HepG2 (cell line): Measurements from ENCODE around the gene DNMBP. TPM values are rescaled to one million over a fixed set of nuclear protein-coding genes. Genes with fewer than 3 reads are reported as not detected.
A peak's percentile ranks its signal among the peaks of the same experiment; 100 is the strongest.

Experiments used
- ATAC-seq: fragments of 200-7000 bp; cut with Tn5 transposase; 3 replicates; pipeline ENCODE4 v1.9.1; 2020; ENCODE audit warnings: mild to moderate bottlenecking, moderate library complexity
- BruUV-seq: library from RNA; stranded (reverse); fragments of 400-500 nt; replicated peaks from 2 replicates; lab custom pipeline; 2021; lab: Mats Ljungman, UMichigan
- CTCF ChIA-PET: fragments of 300-600 bp; formaldehyde crosslinking; extraction: SDS; loops from one replicate; lab custom pipeline; 2021; ENCODE audit warnings: low total read pairs, inconsistent platforms, low intra/inter-chr PET ratio; lab: Yijun Ruan, JAX
- POLR2A ChIA-PET: fragments of 350-600 bp; sonication (Branson Sonifier 250); formaldehyde crosslinking; loops from one replicate; lab custom pipeline; 2020; ENCODE audit warnings: antibody characterized with exemption, inconsistent platforms; lab: Yijun Ruan, JAX
- DNase-seq: peaks from one replicate; pipeline ENCODE4 v3.0.0-alpha.2; 2015; ENCODE audit warnings: low spot score
- FAIRE-seq: peaks from 3 replicates; lab custom pipeline; 2011; peaks lifted over from hg19 to GRCh38; lab: Jason Lieb, UNC
- H2AFZ ChIP-seq: one replicate; pipeline ENCODE4 v1.6.1; 2011; ENCODE audit warnings: low read length, inconsistent platforms
- H3K27ac ChIP-seq: fragments of 300-600 bp; 3 replicates; pipeline ENCODE4 v1.8.0; 2011; ENCODE audit warnings: mixed run types, mild to moderate bottlenecking, mixed read lengths, low read length, inconsistent platforms; ENCODE audit not compliant: insufficient read depth; ENCODE audit errors: extremely low read length
- H3K27me3 ChIP-seq, 2 experiments: fragments of 200-600 bp in 1 of 2; 2 replicates in 1 of 2; 3 replicates in 1 of 2; pipeline versions ENCODE4 v1.6.0 to v1.8.0; 2011; ENCODE audit warnings: low read length in 2 of 2, mild to moderate bottlenecking in 2 of 2, moderate library complexity in 2 of 2, inconsistent platforms in 1 of 2; ENCODE audit not compliant: insufficient read depth in 2 of 2, control insufficient read depth in 1 of 2
- H3K36me3 ChIP-seq, 2 experiments: fragments of 200-600 bp in 1 of 2; replicated peaks in 1 of 2; 2 replicates in 1 of 2; 3 replicates in 1 of 2; pipeline versions ENCODE4 v1.5.1 to v1.8.0; 2011; ENCODE audit warnings: low read length in 2 of 2, inconsistent platforms in 1 of 2; ENCODE audit not compliant: insufficient read depth in 2 of 2, control insufficient read depth in 1 of 2
- H3K4me1 ChIP-seq: 2 replicates; pipeline ENCODE4 v1.5.1; 2012; ENCODE audit warnings: low read length, inconsistent platforms; ENCODE audit not compliant: insufficient read depth
- H3K4me2 ChIP-seq: 2 replicates; pipeline ENCODE4 v1.6.0; 2011; ENCODE audit warnings: low read depth, low read length, inconsistent platforms
- H3K4me3 ChIP-seq, 3 experiments: fragments of 200-600 bp in 1 of 3; sonication (generic), shearing (Covaris generic) in 1 of 3; replicated peaks in 1 of 3; 2 replicates each; pipeline ENCODE4 v1.5.1; 2011 to 2016; ENCODE audit warnings: low read length in 3 of 3, inconsistent platforms in 2 of 3, low read depth in 2 of 3, mild to moderate bottlenecking in 2 of 3, control low read depth in 1 of 3, mixed read lengths in 1 of 3; ENCODE audit not compliant: insufficient read depth in 1 of 3
- H3K79me2 ChIP-seq: one replicate; pipeline ENCODE4 v1.6.1; 2011; ENCODE audit warnings: low read length, inconsistent platforms; ENCODE audit not compliant: insufficient read depth
- H3K9ac ChIP-seq: 2 replicates; pipeline ENCODE4 v1.6.0; 2011; ENCODE audit warnings: mild to moderate bottlenecking, low read depth, low read length, inconsistent platforms; ENCODE audit not compliant: insufficient read depth
- H3K9me3 ChIP-seq: 2 replicates; pipeline ENCODE4 v1.5.1; 2012; ENCODE audit warnings: mild to moderate bottlenecking, low read length
- H4K20me1 ChIP-seq: 2 replicates; pipeline ENCODE4 v1.6.0; 2011; ENCODE audit warnings: inconsistent platforms, mild to moderate bottlenecking, low read length, moderate library complexity; ENCODE audit not compliant: insufficient read depth
- DNMT1 ChIP-seq: sonication (generic); formaldehyde crosslinking; IDR thresholded peaks from 2 replicates; pipeline ENCODE4 v1.5.1; 2020; ENCODE audit warnings: mild to moderate bottlenecking, missing genetic modification reagents
- REPIN1 ChIP-seq: sonication (generic); formaldehyde crosslinking; IDR thresholded peaks from 2 replicates; pipeline ENCODE4 v1.8.0; 2022; ENCODE audit warnings: missing genetic modification reagents, low read depth, mild to moderate bottlenecking, borderline replicate concordance
- SALL1 ChIP-seq: sonication (generic); formaldehyde crosslinking; IDR thresholded peaks from 2 replicates; pipeline ENCODE4 v1.8.0; 2022; ENCODE audit warnings: mild to moderate bottlenecking, missing genetic modification reagents
- SOX13 ChIP-seq, 3 experiments: fragments of 450-650 bp in 1 of 3; sonication (generic) in 1 of 3; formaldehyde crosslinking in 1 of 3; IDR thresholded peaks in 2 of 3; conservative IDR thresholded peaks in 1 of 3; 2 replicates each; pipeline versions ENCODE4 v1.5.0 to v1.6.1; 2016 to 2020; ENCODE audit warnings: antibody characterized with exemption in 1 of 3, mild to moderate bottlenecking in 1 of 3, missing compliant biosample characterization in 1 of 3, missing genetic modification reagents in 1 of 3, moderate library complexity in 1 of 3
- TBP ChIP-seq: sonication (generic); formaldehyde crosslinking; IDR thresholded peaks from 2 replicates; pipeline ENCODE4 v1.5.0; 2020; ENCODE audit warnings: missing genetic modification reagents
- TGIF2 ChIP-seq: IDR thresholded peaks from 2 replicates; pipeline ENCODE4 v1.6.1; 2016; ENCODE audit warnings: control low read depth, missing compliant biosample characterization
- TOE1 ChIP-seq: sonication (generic); formaldehyde crosslinking; IDR thresholded peaks from 2 replicates; pipeline ENCODE4 v1.4.0; 2020; ENCODE audit warnings: mild to moderate bottlenecking, missing genetic modification reagents
- YY1 ChIP-seq: IDR thresholded peaks from 2 replicates; pipeline ENCODE4 v1.6.1; 2011; ENCODE audit warnings: low read length, low read depth, moderate library complexity, mild to moderate bottlenecking; ENCODE audit not compliant: insufficient read depth, insufficient replicate concordance
- ZBTB42 ChIP-seq: sonication (generic); formaldehyde crosslinking; IDR thresholded peaks from 2 replicates; pipeline ENCODE4 v1.5.0; 2020; ENCODE audit warnings: mild to moderate bottlenecking, missing genetic modification reagents
- ZFX ChIP-seq: sonication (generic); formaldehyde crosslinking; IDR thresholded peaks from 2 replicates; pipeline ENCODE4 v1.4.0; 2020; ENCODE audit warnings: mild to moderate bottlenecking, low read depth, missing genetic modification reagents, moderate library complexity
- ZNF12 ChIP-seq: sonication (generic); formaldehyde crosslinking; IDR thresholded peaks from 2 replicates; pipeline ENCODE4 v1.5.0; 2020; ENCODE audit warnings: missing genetic modification reagents
- ZNF446 ChIP-seq: sonication (generic); formaldehyde crosslinking; IDR thresholded peaks from 2 replicates; pipeline ENCODE4 v1.5.0; 2020; ENCODE audit warnings: mild to moderate bottlenecking, missing genetic modification reagents
- ZNF510 ChIP-seq: sonication (generic); formaldehyde crosslinking; IDR thresholded peaks from 2 replicates; pipeline ENCODE4 v1.4.0; 2020; ENCODE audit warnings: low read depth, mild to moderate bottlenecking, missing genetic modification reagents
- ZNF589 ChIP-seq: sonication (generic); formaldehyde crosslinking; conservative IDR thresholded peaks from 2 replicates; pipeline ENCODE4 v1.8.0; 2022; ENCODE audit warnings: mild to moderate bottlenecking, moderate library complexity, missing genetic modification reagents
- ZNF598 ChIP-seq: sonication (generic); formaldehyde crosslinking; IDR thresholded peaks from 2 replicates; pipeline ENCODE4 v1.5.1; 2020; ENCODE audit warnings: mild to moderate bottlenecking, missing genetic modification reagents, borderline replicate concordance
- ZNF660 ChIP-seq: sonication (generic); formaldehyde crosslinking; IDR thresholded peaks from 2 replicates; pipeline ENCODE4 v1.5.1; 2020; ENCODE audit warnings: mild to moderate bottlenecking, low read depth, missing genetic modification reagents, borderline replicate concordance
- WGBS: methylation state at CpG from one replicate; pipeline ENCODE4 v1.1.6; 2017; ENCODE audit warnings: low lambda C conversion rate; 5-methylcytosine and 5-hydroxymethylcytosine counted together
- in situ Hi-C: cut with HindIII; loops from 2 replicates; pipeline ENCODE4 v1.10.0; 2017; ENCODE audit warnings: low pct_unique_long_range_greater_than_20kb; ENCODE audit not compliant: extremely low pct_ligation_motif_present
- intact Hi-C: fragments of 100-400 bp; cut with micrococcal nuclease; formaldehyde crosslinking; loops from one replicate; pipeline ENCODE4 v1.10.0; 2022; ENCODE audit not compliant: unreplicated experiment
- polyA plus RNA-seq, 8 experiments: library from polyadenylated mRNA; depleted of rRNA in 3 of 8; stranded (reverse) in 7 of 8; unstranded in 1 of 8; fragments of >200 nt; fragmentation: Illumina TruSeq in 4 of 8; extraction: Trizol in 4 of 8; gene quantifications; 2 replicates each; pipeline versions ENCODE4 v1.2.1 to v1.2.3, GENCODE V29; 2011 to 2016; ENCODE audit warnings: low read depth in 4 of 8, missing spikeins in 1 of 8, mixed read lengths in 1 of 8; ENCODE audit not compliant: insufficient read depth in 1 of 8
- total RNA-seq, 5 experiments: library from RNA; depleted of rRNA; stranded (reverse); fragments of >200 nt; fragmentation: Illumina TruSeq; extraction: Trizol; gene quantifications; 2 replicates each; pipeline ENCODE4 v1.2.3, GENCODE V29; 2016; ENCODE audit warnings: low read depth in 1 of 5
- TF ChIP-seq, protein P1 (sequence below): IDR thresholded peaks from 2 replicates; pipeline ENCODE4 v1.6.1; 2012; ENCODE audit warnings: low read length, improper control_type of control experiment

Gene DNMBP
- total and polyA plus RNA-seq, 2 of the 13 experiments (the other 11 are each of a cell fraction or from before 2014, with no cell fraction given), result 3.6 to 6.3 TPM

DNA sequence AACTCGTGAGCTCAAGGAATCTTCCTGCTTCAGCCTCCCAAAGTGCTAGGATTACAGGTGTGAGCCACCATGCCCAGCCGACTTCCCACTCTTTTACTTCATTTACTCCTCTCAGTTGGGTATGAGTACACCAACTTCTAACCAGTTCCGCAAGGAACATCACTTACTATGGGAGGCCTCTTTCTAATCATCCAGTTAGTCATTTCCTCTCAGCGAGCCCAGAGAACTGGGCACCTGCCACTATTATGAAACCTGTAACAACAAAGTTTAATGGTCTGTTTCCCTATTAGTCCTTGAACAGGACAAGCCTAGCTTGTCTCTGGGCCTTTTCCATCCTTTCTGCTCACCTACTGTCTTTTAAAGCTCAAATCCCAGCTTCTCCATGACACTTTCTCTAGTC is 88.8 kb downstream of the DNMBP start:
- FAIRE-seq, result no peak
- 98% methylated on average over 4 of the region's 4 CpGs for WGBS
- Histone ChIP-seq H4K20me1 (no peaks in the 10 kb centered on the region), H3K79me2 (peaks cover 14% of the 10 kb centered on the region), H3K27me3 (no peaks in the 10 kb centered on the region), H3K27ac (no peak overlapping the region), H3K4me1 (peaks cover 30% of the 10 kb centered on the region), H3K4me2 (no peak overlapping the region), H3K9me3 (no peaks in the 10 kb centered on the region), H3K36me3 (0 out of 5 replicates have a peak, but pooled peaks cover 3 to 7% of the 10 kb centered on the region in 2 experiments), H3K4me3 (no peak overlapping the region), H2AFZ (no peak overlapping the region), H3K9ac (no peak overlapping the region)
- intact Hi-C loops (no loop called here), in situ Hi-C loops (no loop called here)
- TF ChIP-seq TOE1 (CRISPR knock-in tag), result no peak
- TF ChIP-seq ZNF510 (CRISPR knock-in tag), result no peak
- no peak for TF ChIP-seq TGIF2 (CRISPR knock-in tag)
- no peak for TF ChIP-seq ZFX
- no peak for TF ChIP-seq ZNF598 (CRISPR knock-in tag)
- TF ChIP-seq ZNF660 (CRISPR knock-in tag), result no peak
- no peak for TF ChIP-seq YY1
- no peak for DNase-seq
- no peak for ATAC-seq
- no TSS peak for BruUV-seq
- ChIA-PET CTCF (no interaction called here), POLR2A (no interaction called here)

DNA sequence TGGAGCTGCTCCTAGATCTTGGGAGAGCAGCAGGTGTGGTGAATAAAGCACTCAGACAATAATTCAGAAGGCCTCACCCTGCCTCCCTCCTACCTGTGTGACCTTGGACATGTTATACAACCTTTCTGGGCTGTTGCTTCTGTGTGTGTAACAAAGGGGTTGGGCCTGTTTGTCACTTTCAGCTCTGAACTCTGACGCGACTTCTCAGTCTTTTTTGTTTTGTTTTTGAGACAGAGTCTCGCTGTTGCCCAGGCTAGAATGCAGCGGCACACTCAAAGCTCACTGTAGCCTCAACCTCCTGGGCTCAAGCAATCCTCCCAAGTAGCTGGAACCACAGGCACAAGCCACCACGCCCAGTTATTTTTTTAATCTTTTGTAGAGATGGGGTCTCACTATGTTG is 89.3 kb downstream of the DNMBP start:
- no peak for DNase-seq
- Histone ChIP-seq H3K4me3 (no peak overlapping the region), H4K20me1 (no peaks in the 10 kb centered on the region), H3K36me3 (0 out of 5 replicates have a peak, but pooled peaks cover 3 to 7% of the 10 kb centered on the region in 2 experiments), H3K4me1 (peaks cover 26% of the 10 kb centered on the region), H3K4me2 (no peak overlapping the region), H3K9me3 (no peaks in the 10 kb centered on the region), H3K27ac (no peak overlapping the region), H3K27me3 (no peaks in the 10 kb centered on the region), H3K79me2 (peaks cover 10% of the 10 kb centered on the region), H3K9ac (no peak overlapping the region), H2AFZ (no peak overlapping the region)
- in situ Hi-C loops, result no loop called here
- ATAC-seq, result no peak
- FAIRE-seq, result no peak
- intact Hi-C loops, result no loop called here
- POLR2A ChIA-PET, result no interaction called here
- TF ChIP-seq SALL1 (CRISPR knock-in tag) (no peak), DNMT1 (no peak), TBP (CRISPR knock-in tag) (no peak), ZBTB42 (no peak), ZNF589 (CRISPR knock-in tag) (no peak), ZNF446 (no peak), SOX13 (IDR thresholded peaks at IDR 0.05) (no peak), SOX13 (CRISPR knock-in tag; conservative IDR thresholded peaks at IDR 0.05 in 1 of 2, IDR thresholded peaks at IDR 0.05 in 1 of 2) (peak in 1 of 2 experiments; percentile 11; a peak in 1 of 4 replicates), REPIN1 (CRISPR knock-in tag) (no peak), ZNF12 (CRISPR knock-in tag) (peak; percentile 87)
- TF ChIP-seq, protein P1, sequence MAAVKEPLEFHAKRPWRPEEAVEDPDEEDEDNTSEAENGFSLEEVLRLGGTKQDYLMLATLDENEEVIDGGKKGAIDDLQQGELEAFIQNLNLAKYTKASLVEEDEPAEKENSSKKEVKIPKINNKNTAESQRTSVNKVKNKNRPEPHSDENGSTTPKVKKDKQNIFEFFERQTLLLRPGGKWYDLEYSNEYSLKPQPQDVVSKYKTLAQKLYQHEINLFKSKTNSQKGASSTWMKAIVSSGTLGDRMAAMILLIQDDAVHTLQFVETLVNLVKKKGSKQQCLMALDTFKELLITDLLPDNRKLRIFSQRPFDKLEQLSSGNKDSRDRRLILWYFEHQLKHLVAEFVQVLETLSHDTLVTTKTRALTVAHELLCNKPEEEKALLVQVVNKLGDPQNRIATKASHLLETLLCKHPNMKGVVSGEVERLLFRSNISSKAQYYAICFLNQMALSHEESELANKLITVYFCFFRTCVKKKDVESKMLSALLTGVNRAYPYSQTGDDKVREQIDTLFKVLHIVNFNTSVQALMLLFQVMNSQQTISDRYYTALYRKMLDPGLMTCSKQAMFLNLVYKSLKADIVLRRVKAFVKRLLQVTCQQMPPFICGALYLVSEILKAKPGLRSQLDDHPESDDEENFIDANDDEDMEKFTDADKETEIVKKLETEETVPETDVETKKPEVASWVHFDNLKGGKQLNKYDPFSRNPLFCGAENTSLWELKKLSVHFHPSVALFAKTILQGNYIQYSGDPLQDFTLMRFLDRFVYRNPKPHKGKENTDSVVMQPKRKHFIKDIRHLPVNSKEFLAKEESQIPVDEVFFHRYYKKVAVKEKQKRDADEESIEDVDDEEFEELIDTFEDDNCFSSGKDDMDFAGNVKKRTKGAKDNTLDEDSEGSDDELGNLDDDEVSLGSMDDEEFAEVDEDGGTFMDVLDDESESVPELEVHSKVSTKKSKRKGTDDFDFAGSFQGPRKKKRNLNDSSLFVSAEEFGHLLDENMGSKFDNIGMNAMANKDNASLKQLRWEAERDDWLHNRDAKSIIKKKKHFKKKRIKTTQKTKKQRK, result no peak
- no TSS peak for BruUV-seq
- CTCF ChIA-PET, result no interaction called here
- WGBS, result 91% methylated on average over 5 of the region's 5 CpGs
